NCI-H1694 (cell line): ENCODE measurements around the gene ELMO1.

Experiments
- DNase-seq: peaks from one replicate; lab custom pipeline; 2025; lab: John Stamatoyannopoulos, UW

The ELMO1 gene

GRCh38 chr7:36879021-36879420 is 569.6 kb downstream of the ELMO1 start:
- DNase-seq, result no peak

- no peak for DNase-seq
These were observed 570.4 kb downstream of the ELMO1 start for GRCh38 chr7:36878288-36878687.

DNA sequence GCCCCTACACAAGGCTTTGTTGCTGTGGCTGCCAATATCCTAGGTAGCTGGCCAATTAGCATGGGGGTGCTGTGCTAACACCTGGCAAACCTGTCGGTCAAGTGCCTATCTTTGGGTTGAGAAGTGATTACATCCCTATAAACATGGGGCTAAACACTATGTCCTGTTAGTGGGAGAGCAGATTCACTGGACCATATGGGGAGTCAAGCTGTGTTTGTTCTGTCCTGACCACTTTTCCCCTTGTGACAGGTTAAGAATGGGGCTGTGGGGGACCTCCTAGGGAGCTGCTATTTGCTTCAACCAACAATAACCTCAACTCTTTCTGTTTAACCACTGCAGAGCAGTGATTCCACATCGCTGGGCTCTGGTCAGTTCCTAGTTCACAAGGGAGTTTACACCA is 572.9 kb downstream of the ELMO1 start:
- DNase-seq, result no peak

DNA sequence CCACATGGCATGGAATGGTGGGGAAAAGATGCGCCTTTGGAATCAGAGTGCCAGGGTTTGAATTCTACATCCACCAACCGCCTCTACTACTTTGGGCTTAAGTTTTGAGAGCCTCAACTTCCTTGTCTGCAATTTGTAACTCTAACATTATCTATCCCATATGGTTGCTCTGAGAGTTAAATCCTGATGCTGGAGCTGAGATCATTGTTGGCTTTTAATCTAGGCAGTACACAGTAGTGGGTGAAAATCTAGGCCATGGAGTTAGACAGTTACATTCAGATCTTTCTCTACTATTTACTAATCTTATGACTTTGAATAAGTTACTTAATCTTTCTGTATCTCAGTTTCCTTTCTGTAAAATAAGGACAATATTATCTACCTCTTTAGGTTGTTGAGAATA is 574.6 kb downstream of the ELMO1 start:
- DNase-seq, result no peak

DNA sequence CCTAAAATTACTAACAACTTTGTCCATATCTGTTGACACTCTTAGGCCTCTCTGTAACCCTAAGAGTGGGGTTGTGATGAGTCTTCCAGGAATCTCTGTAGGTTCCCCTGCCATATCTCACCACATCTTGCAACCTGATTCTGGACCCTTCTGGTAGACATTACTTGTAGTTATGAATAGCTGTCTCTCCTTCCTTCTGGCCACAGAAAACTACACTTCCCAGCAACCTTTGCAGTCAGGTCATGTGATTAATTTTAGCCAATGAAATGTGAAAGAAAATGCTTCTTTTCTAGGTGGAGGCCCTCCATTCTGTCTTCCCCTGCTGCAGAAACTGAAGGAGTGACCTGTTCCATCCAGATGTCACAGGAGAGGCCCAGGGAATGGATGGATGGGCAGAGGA is 576.8 kb downstream of the ELMO1 start:
- no peak for DNase-seq

DNA sequence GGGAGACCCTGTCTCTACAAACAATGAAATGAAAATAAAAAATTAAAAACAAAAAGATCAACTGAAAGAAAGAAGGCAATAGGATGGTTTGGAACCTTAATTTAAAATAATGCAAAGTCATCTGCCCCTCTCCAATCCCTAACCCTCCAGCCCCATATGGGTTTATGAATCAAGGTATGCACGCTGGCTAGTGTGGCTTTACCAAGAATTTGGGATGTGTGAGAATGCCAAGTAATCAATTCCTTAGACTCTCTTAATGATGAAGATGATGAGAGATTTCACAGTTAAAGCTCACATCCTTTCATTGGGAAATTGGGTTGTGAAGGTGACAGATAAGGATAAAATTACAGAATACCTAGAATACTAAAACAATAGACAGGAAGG is 577.3 kb downstream of the ELMO1 start:
- DNase-seq, result no peak

GRCh38 chr7:36870625-36871354 is 577.9 kb downstream of the ELMO1 start:
- DNase-seq, result no peak

- no peak for DNase-seq
These were observed 579.8 kb downstream of the ELMO1 start for GRCh38 chr7:36868727-36869411.

DNA sequence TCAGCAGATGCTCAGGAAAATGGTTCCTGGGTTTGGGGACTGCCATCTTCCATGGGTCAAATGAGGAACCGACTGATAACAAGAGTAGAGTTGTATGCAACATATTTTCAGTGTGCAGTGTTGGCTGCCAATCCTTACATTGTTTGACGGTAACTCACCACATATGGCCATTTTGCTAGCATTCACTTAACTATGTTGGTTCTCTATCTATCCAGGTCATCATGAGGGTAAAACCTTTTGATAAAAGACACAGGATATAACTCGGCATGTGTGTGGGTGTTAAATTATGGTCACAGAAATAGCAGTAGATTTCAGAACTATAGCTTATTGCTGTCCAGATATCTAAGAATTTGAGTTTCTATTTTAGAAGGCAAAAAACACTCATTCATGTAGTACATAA is 583.6 kb downstream of the ELMO1 start:
- no peak for DNase-seq

- no peak for DNase-seq
These were observed 584.6 kb downstream of the ELMO1 start for GRCh38 chr7:36863901-36864701.

DNA sequence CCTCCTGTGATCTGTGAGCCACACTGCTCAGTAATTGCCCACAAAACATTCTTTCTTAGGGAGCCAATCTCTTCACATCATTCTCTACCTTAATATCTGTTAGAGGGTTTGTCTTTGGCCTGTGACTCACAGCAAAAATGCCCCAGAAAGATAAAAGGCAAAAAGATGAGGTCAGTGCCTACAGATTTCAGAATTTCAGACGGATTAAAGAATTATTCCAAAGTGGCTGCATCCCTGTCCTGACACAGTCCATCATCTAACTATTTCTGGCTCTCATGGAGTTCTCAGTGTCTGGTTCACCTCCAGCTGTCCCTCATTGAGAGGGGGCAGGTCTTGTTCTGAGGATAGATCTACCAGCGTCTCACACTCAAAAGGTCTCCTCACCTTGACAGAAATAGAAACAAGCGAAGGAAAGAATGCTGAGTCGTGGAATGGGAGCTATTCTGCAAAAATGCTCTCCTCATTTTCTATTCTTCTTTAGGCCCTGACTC is 585.8 kb downstream of the ELMO1 start:
- no peak for DNase-seq

GRCh38 chr7:36861656-36862055 is 587.0 kb downstream of the ELMO1 start:
- DNase-seq, result no peak

DNA sequence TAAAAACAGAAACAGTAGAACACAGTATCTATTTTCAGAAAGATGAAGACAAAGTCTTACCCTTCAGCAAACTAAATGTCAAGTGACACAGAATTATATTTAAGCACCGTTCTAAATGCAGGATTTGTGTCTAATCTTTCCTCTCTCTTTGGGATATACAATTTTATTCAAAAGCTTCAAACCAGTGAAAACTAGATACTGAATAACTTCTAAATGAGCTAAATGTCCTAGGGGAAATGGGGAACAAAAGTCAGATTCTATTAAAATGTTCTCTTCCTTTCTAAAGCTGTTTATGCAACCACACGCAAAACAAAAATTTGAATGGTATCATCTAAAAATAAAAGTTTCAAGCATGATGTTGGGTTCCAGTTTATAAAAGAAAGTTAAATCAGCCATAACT is 588.0 kb downstream of the ELMO1 start:
- no peak for DNase-seq

- DNase-seq, result no peak
These were observed 593.3 kb downstream of the ELMO1 start for GRCh38 chr7:36855330-36855729.

DNA sequence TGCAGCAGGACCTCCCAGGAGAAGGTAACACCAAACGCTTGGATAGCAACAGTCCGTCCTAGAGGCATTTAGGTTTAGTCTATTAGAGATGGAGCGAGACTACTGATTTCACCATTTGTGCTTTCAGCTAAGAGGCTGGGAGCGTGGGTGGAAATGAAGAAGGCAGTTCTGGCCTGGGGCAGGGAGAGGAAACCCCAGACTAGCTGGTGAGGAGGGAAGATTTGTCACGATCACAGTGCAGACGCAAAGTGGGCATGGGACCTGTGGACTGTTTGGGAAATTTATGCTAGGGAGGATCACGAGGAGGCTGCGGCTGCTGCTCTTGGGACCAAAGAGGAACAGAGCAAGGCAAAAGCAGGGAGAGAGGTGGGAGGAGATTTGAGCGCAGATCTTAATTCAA is 594.0 kb downstream of the ELMO1 start:
- no peak for DNase-seq

DNA sequence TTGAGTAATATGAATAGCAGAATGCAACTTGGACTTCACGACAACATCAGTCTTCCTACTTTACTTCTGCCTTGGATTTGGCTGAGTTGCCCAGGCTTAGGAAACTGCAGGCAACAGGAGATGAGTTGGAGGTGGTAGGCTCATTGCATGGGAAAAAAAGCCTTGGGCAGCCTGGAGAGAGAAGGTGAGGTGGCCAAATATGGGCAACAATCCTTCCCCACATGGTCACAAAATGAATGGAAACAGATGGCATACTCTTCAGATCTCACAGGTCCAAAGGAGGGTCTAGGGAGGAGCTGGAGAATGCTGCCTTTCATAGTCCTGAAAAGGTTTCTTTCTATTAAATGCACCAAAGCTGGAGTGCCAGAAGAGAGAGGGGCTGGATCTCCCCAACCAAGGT is 595.7 kb downstream of the ELMO1 start:
- no peak for DNase-seq

DNA sequence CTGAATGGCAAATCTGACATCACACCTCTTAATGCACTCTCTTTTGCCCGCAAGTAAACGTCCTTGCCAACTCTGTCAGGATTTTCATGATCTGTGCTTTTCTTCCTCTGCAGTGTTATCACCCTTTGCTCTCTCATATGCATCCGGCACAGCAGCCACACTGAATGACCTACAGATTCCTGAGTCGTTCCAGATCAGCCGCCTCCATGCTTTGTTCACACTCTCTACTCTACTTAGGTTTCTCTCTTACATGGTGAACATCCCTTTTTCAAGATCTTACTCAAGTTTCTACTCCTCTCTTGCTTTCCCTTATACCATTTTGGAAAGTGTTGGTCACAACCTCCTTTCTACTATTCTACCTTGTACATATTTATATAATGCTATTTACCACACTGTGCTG is 596.6 kb downstream of the ELMO1 start:
- no peak for DNase-seq

- DNase-seq, result no peak
These were observed 597.3 kb downstream of the ELMO1 start for GRCh38 chr7:36851382-36851781.

GRCh38 chr7:36847946-36848345 is 600.7 kb downstream of the ELMO1 start:
- DNase-seq, result no peak

GRCh38 chr7:36844374-36844773 is 604.3 kb downstream of the ELMO1 start:
- no peak for DNase-seq

- DNase-seq, result no peak
These were observed 607.8 kb downstream of the ELMO1 start for GRCh38 chr7:36840904-36841303.

DNA sequence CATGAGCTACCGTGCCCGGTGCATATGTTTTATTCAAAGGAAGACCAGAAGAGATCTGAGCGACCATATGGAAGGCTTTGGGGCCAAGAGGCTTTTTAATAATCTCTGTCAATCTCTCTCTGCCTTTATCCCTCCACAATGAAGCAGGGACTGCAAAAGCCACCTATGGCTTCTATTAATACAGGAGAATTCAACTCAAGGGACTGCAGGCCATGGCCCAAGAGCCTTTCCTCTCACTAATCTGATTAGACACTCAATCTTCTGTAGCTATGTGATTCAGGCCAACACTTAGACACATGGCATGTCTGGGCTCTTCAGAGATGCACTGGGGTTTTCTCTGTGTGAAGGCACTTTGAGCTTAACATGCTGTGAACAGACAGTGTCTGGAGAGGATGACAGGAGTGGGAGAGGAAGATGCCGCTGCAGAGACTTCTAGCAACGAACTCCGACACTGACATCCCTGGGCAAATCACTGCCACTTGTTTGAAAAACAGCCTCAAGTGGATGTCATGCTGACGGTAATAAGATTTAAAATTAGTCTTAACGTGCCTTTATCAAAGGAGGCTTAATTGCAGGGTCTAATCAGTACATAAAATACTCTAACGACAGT is 609.9 kb downstream of the ELMO1 start:
- no peak for DNase-seq
